Measurements from ENCODE around the gene CADPS.

- peak; percentile 64 for TF ChIP-seq CTCF (conservative IDR thresholded peaks at IDR 0.05)
- TF ChIP-seq EZH2 (IDR thresholded peaks at IDR 0.05; ENCODE audit: low read depth): no peak
Observed at GRCh38 chr3:62622553-62623174, 252.6 kb downstream of the CADPS start.

All from PC-9 (cell line).